Measurements from ENCODE around the gene DNAI1.
A peak's percentile ranks its signal among the peaks of the same experiment; 100 is the strongest.

Gene DNAI1

DNA sequence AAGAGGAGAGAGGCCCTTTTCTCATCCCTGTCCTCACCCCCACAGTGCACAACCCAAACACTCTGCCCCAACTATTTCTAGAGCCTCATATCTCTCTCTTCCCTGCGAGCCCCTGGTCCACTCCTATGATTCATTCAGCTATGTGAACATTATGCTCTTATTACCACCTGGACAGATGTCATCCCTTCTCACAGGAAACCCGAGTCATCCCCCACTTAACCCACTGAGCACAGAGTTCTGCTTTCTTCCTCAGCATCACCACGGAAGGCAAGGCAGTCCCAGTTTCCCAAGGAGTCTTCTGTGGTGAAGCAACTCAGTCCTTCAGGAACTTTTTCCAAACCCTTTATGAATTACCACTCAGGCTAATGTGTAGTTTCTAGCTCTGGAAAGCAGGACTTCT is 1.3 kb downstream of the DNAI1 start:
- Histone ChIP-seq H3K4me3 (ENCODE audit: low read depth, low read length) (no peak overlapping the region), H3K36me3 (replicated peaks) (no peaks in the 10 kb centered on the region), H3K27ac (no peak overlapping the region), H3K27me3 (replicated peaks) (no peaks in the 10 kb centered on the region)
- DNase-seq = no peak
- TF ChIP-seq, protein P1, sequence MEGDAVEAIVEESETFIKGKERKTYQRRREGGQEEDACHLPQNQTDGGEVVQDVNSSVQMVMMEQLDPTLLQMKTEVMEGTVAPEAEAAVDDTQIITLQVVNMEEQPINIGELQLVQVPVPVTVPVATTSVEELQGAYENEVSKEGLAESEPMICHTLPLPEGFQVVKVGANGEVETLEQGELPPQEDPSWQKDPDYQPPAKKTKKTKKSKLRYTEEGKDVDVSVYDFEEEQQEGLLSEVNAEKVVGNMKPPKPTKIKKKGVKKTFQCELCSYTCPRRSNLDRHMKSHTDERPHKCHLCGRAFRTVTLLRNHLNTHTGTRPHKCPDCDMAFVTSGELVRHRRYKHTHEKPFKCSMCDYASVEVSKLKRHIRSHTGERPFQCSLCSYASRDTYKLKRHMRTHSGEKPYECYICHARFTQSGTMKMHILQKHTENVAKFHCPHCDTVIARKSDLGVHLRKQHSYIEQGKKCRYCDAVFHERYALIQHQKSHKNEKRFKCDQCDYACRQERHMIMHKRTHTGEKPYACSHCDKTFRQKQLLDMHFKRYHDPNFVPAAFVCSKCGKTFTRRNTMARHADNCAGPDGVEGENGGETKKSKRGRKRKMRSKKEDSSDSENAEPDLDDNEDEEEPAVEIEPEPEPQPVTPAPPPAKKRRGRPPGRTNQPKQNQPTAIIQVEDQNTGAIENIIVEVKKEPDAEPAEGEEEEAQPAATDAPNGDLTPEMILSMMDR (IDR thresholded peaks at IDR 0.05; ENCODE audit: low read depth, low read length, missing control alignments) = no peak
- in situ Hi-C loops (cut with HindIII; ENCODE audit: low pct_ligation_motif_present, low sequenced_read_pairs) = no loop called here

DNA sequence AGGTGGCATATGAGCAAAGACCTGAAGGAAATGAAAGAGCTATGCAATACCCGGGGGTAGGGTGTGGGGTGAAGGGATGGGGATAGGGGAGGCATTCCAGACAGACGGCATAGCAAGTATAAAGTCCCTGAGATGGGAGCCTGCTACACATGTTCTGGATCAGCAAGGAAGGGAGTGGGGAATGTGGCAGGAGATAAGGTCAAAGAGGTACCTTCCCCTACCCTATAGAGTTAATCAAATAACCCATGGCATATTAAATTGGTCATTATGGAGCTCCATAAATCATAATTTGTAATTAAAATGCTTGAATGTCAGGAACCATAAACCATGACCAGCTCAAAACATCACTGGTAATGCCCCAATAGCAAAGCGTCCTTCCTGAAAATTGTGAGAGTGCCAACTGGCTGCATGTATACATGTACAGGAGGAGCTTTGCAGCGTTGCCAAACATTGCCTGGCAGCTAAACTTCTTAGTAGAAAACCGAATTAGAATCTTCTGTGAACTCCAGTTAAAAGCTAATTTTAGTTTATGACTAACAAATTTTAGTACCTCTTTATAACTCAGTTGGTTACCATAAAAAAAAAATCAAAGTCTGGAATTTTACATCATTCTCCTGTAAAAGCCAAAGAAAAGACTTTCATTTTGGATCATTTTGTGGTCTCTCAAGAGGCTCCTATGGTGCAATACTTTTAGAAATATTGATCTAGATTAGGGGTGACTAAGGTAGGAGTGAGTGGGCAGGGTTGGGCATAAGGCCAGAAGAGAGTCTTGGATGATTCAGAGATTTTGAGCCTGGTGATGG is 4.7 kb downstream of the DNAI1 start:
- TF ChIP-seq, protein P1 (IDR thresholded peaks at IDR 0.05; ENCODE audit: low read depth, low read length, missing control alignments) = no peak
- peaks cover 8% of the 10 kb centered on the region for H3K27me3 ChIP-seq (replicated peaks)
- no peak overlapping the region for H3K27ac ChIP-seq
- H3K4me3 ChIP-seq (ENCODE audit: low read depth, low read length) = no peak overlapping the region
- in situ Hi-C loops (cut with HindIII; ENCODE audit: low pct_ligation_motif_present, low sequenced_read_pairs) = no loop called here
- no peaks in the 10 kb centered on the region for H3K36me3 ChIP-seq (replicated peaks)
- peak; percentile 46 for DNase-seq

DNA sequence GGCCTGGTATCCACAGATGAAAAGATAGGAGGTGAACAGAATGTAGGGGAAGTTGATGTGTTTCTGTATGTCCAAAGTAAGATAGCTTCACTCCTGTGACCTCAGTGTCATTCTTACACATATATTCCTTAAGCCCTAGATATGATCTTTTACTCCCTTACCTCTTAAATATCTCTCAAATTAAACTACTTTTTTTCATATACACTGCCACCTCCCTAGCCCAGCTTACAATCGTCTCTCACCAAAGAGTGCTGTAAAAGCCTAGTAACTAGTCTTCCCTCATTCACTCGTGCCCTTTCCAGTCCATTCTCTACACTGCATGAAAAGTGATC is 5.3 kb downstream of the DNAI1 start:
- in situ Hi-C loops (cut with HindIII; ENCODE audit: low pct_ligation_motif_present, low sequenced_read_pairs) = no loop called here
- Histone ChIP-seq H3K27ac (no peak overlapping the region), H3K27me3 (replicated peaks) (peaks cover 8% of the 10 kb centered on the region), H3K36me3 (replicated peaks) (no peaks in the 10 kb centered on the region), H3K4me3 (ENCODE audit: low read depth, low read length) (no peak overlapping the region)
- TF ChIP-seq, protein P1 (IDR thresholded peaks at IDR 0.05; ENCODE audit: low read depth, low read length, missing control alignments) = no peak
- no peak for DNase-seq

DNA sequence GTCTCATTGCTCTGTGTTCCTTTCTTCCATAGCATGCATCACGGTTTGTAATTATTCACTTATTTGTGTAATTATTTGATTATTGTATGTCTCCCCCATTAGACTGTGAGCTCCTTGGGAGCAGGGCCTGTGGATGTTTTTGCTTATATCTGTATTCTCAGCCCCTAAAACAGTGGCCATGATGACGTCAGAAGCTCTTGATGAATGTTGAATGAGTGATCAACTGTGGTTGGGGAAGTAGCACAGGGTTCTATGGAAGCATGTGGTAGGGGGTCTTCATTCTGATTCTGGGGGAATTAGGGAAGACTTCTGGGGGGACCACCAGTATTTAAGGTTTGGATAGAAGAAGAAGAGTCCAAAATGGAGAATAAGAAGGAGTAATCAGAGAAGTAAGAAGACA is 6.0 kb downstream of the DNAI1 start:
- TF ChIP-seq, protein P1 (IDR thresholded peaks at IDR 0.05; ENCODE audit: low read depth, low read length, missing control alignments) = no peak
- Histone ChIP-seq H3K36me3 (replicated peaks) (no peaks in the 10 kb centered on the region), H3K27ac (no peak overlapping the region), H3K4me3 (ENCODE audit: low read depth, low read length) (no peak overlapping the region), H3K27me3 (replicated peaks) (peaks cover 8% of the 10 kb centered on the region)
- in situ Hi-C loops (cut with HindIII; ENCODE audit: low pct_ligation_motif_present, low sequenced_read_pairs) = no loop called here
- DNase-seq = no peak

DNA sequence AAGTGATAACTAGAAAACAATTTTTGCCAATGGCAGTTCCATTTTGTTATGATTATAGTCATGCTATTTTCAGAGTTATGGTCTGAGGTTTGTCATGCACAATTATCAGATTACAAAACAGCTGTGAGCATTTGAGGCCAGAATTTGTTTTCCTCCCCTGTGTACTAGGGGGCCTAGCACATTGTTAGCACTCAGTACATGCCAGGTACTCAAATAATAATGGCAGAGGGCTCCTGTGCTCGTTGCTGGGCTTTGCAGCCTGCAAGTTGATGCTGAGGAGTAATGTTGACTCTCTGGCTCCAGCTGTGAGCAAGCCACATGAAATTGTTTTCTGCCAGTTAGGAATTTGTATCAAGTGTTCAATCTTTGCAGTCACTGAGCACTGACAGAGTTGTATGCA is 6.9 kb downstream of the DNAI1 start:
- Histone ChIP-seq H3K27ac (no peak overlapping the region), H3K4me3 (ENCODE audit: low read depth, low read length) (no peak overlapping the region), H3K36me3 (replicated peaks) (no peaks in the 10 kb centered on the region), H3K27me3 (replicated peaks) (peaks cover 8% of the 10 kb centered on the region)
- in situ Hi-C loops (cut with HindIII; ENCODE audit: low pct_ligation_motif_present, low sequenced_read_pairs) = no loop called here
- TF ChIP-seq, protein P1 (IDR thresholded peaks at IDR 0.05; ENCODE audit: low read depth, low read length, missing control alignments) = no peak
- DNase-seq = no peak

DNA sequence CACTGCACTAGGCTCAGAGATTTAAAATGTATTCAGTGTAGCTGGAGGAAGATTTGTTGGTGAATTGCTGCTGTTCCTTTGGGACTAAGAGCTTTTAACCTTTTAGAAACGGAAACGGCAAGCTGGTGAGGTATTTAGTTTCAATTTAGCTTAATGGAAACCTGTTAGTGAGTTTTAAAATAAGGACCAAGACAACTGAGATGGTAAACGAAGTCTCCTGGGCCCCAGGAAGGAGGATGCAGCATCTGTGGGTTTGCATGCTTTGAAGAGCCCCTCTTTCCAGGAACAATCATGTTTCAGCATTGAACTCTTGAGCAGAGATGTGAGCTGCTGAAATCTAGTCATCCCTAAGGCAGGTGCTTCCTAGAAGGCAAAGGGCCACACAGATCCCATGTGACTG is 16.5 kb downstream of the DNAI1 start:
- in situ Hi-C loops (cut with HindIII; ENCODE audit: low pct_ligation_motif_present, low sequenced_read_pairs) = no loop called here
- H3K4me3 ChIP-seq (ENCODE audit: low read depth, low read length) = no peak overlapping the region
- H3K36me3 ChIP-seq (replicated peaks) = no peaks in the 10 kb centered on the region
- no peak overlapping the region for H3K27ac ChIP-seq
- TF ChIP-seq, protein P1 (IDR thresholded peaks at IDR 0.05; ENCODE audit: low read depth, low read length, missing control alignments) = no peak
- H3K27me3 ChIP-seq (replicated peaks) = peaks cover 2% of the 10 kb centered on the region
- DNase-seq = no peak

Measured in brain microvascular endothelial cell (primary cell).